ENCODE data around the gene SDR9C7. TPM values are rescaled to one million over a fixed set of nuclear protein-coding genes. Genes with fewer than 3 reads are reported as not detected.
"Not testable (repeated sequence)": the region's sequence is repeated elsewhere in the genome, so short reads cannot be mapped to it uniquely, and the experiment has no call there.

SDR9C7 gene
- total RNA-seq, 1 experiment from 2014 or later, result not detected

- Histone ChIP-seq H3K9me3 (ENCODE audit: low read length) (peaks cover 4% of the 10 kb centered on the region; the same call in 1 of the 2 replicates), H3K4me2 (ENCODE audit: low read depth, low read length, poor library complexity, severe bottlenecking) (no peak overlapping the region), H3K79me2 (ENCODE audit: low read length) (no peaks in the 10 kb centered on the region), H4K20me1 (ENCODE audit: insufficient read depth, low read depth, low read length) (no peaks in the 10 kb centered on the region), H3K9ac (ENCODE audit: low read length) (no peak overlapping the region), H3K9me2 (replicated peaks; ENCODE audit: insufficient read depth, low read length) (no peaks in the 10 kb centered on the region), H3K4me1 (ENCODE audit: low read length) (peaks cover 14% of the 10 kb centered on the region), H3K27ac (ENCODE audit: low read length) (no peak overlapping the region), H3K36me3 (ENCODE audit: insufficient read depth, low read length) (no peaks in the 10 kb centered on the region; the same call in 1 of the 2 replicates), H2AFZ (ENCODE audit: low read length) (no peak overlapping the region), H3K4me3 (ENCODE audit: low read length) (no peak overlapping the region), H3K27me3 (ENCODE audit: low read length) (no peaks in the 10 kb centered on the region; the same call in 1 of the 2 replicates)
- DNase-seq, result no peak
Observed at GRCh38 chr12:56885316-56885715, 48.9 kb downstream of the SDR9C7 start.

GRCh38 chr12:56884421-56884820 is 49.8 kb downstream of the SDR9C7 start:
- H3K27me3 ChIP-seq (ENCODE audit: low read length), result no peaks in the 10 kb centered on the region; the same call in 1 of the 2 replicates
- no peak overlapping the region for H2AFZ ChIP-seq (ENCODE audit: low read length)
- H3K9me2 ChIP-seq (replicated peaks; ENCODE audit: insufficient read depth, low read length), result no peaks in the 10 kb centered on the region
- H3K4me2 ChIP-seq (ENCODE audit: low read depth, low read length, poor library complexity, severe bottlenecking), result no peak overlapping the region
- no peak overlapping the region for H3K4me3 ChIP-seq (ENCODE audit: low read length)
- peak; percentile 72 for DNase-seq
- H3K9ac ChIP-seq (ENCODE audit: low read length), result no peak overlapping the region
- H3K9me3 ChIP-seq (ENCODE audit: low read length), result peaks cover 4% of the 10 kb centered on the region; the same call in 1 of the 2 replicates
- no peaks in the 10 kb centered on the region for H3K79me2 ChIP-seq (ENCODE audit: low read length)
- peaks cover 14% of the 10 kb centered on the region for H3K4me1 ChIP-seq (ENCODE audit: low read length)
- no peak overlapping the region for H3K27ac ChIP-seq (ENCODE audit: low read length)
- H4K20me1 ChIP-seq (ENCODE audit: insufficient read depth, low read depth, low read length), result no peaks in the 10 kb centered on the region
- H3K36me3 ChIP-seq (ENCODE audit: insufficient read depth, low read length), result no peaks in the 10 kb centered on the region; the same call in 1 of the 2 replicates

- H2AFZ ChIP-seq (ENCODE audit: low read length); H3K79me2 ChIP-seq (ENCODE audit: low read length); H4K20me1 ChIP-seq (ENCODE audit: insufficient read depth, low read depth, low read length); H3K27me3 ChIP-seq (ENCODE audit: low read length); H3K9ac ChIP-seq (ENCODE audit: low read length); H3K4me2 ChIP-seq (ENCODE audit: low read depth, low read length, poor library complexity, severe bottlenecking); H3K9me2 ChIP-seq (replicated peaks; ENCODE audit: insufficient read depth, low read length); H3K9me3 ChIP-seq (ENCODE audit: low read length); H3K4me3 ChIP-seq (ENCODE audit: low read length); H3K36me3 ChIP-seq (ENCODE audit: insufficient read depth, low read length); H3K27ac ChIP-seq (ENCODE audit: low read length): not testable (repeated sequence)
- peaks cover 14% of the 10 kb centered on the region for H3K4me1 ChIP-seq (ENCODE audit: low read length)
- DNase-seq, result peak; percentile 29
Observed at GRCh38 chr12:56882407-56882806, 51.8 kb downstream of the SDR9C7 start.

GRCh38 chr12:56880125-56880992 is 53.8 kb downstream of the SDR9C7 start:
- Histone ChIP-seq H3K36me3 (ENCODE audit: insufficient read depth, low read length) (no peaks in the 10 kb centered on the region), H3K79me2 (ENCODE audit: low read length) (no peaks in the 10 kb centered on the region), H3K4me1 (ENCODE audit: low read length) (peaks cover 14% of the 10 kb centered on the region), H3K9me3 (ENCODE audit: low read length) (no peaks in the 10 kb centered on the region), H3K27ac (ENCODE audit: low read length) (no peak overlapping the region), H3K9me2 (replicated peaks; ENCODE audit: insufficient read depth, low read length) (no peaks in the 10 kb centered on the region), H4K20me1 (ENCODE audit: insufficient read depth, low read depth, low read length) (no peaks in the 10 kb centered on the region), H3K9ac (ENCODE audit: low read length) (no peak overlapping the region), H3K4me2 (ENCODE audit: low read depth, low read length, poor library complexity, severe bottlenecking) (no peak overlapping the region), H3K27me3 (ENCODE audit: low read length) (no peaks in the 10 kb centered on the region), H3K4me3 (ENCODE audit: low read length) (no peak overlapping the region), H2AFZ (ENCODE audit: low read length) (no peak overlapping the region)
- no peak for DNase-seq

GRCh38 chr12:56879240-56880124 is 54.7 kb downstream of the SDR9C7 start:
- not testable (repeated sequence) for H2AFZ ChIP-seq (ENCODE audit: low read length); DNase-seq; H3K4me3 ChIP-seq (ENCODE audit: low read length); H3K4me1 ChIP-seq (ENCODE audit: low read length); H3K4me2 ChIP-seq (ENCODE audit: low read depth, low read length, poor library complexity, severe bottlenecking); H3K9me3 ChIP-seq (ENCODE audit: low read length); H3K79me2 ChIP-seq (ENCODE audit: low read length); H3K9ac ChIP-seq (ENCODE audit: low read length); H3K27me3 ChIP-seq (ENCODE audit: low read length); H3K36me3 ChIP-seq (ENCODE audit: insufficient read depth, low read length); H4K20me1 ChIP-seq (ENCODE audit: insufficient read depth, low read depth, low read length); H3K27ac ChIP-seq (ENCODE audit: low read length); H3K9me2 ChIP-seq (replicated peaks; ENCODE audit: insufficient read depth, low read length)

- Histone ChIP-seq H3K27ac (ENCODE audit: low read length) (no peak overlapping the region), H3K4me1 (ENCODE audit: low read length) (no peaks in the 10 kb centered on the region), H3K79me2 (ENCODE audit: low read length) (no peaks in the 10 kb centered on the region), H3K36me3 (ENCODE audit: insufficient read depth, low read length) (no peaks in the 10 kb centered on the region), H3K27me3 (ENCODE audit: low read length) (0 out of 2 replicates have a peak, but pooled peaks cover 2% of the 10 kb centered on the region), H3K9me2 (replicated peaks; ENCODE audit: insufficient read depth, low read length) (0 out of 2 replicates have a peak, but pooled peaks cover 4% of the 10 kb centered on the region), H3K4me2 (ENCODE audit: low read depth, low read length, poor library complexity, severe bottlenecking) (no peak overlapping the region), H2AFZ (ENCODE audit: low read length) (no peak overlapping the region), H4K20me1 (ENCODE audit: insufficient read depth, low read depth, low read length) (no peaks in the 10 kb centered on the region), H3K9ac (ENCODE audit: low read length) (no peak overlapping the region), H3K9me3 (ENCODE audit: low read length) (no peaks in the 10 kb centered on the region), H3K4me3 (ENCODE audit: low read length) (no peak overlapping the region)
- DNase-seq, result peak; percentile 6
Observed at GRCh38 chr12:56878010-56878339, 56.2 kb downstream of the SDR9C7 start.

GRCh38 chr12:56877195-56878009 is 56.8 kb downstream of the SDR9C7 start:
- Histone ChIP-seq H3K79me2 (ENCODE audit: low read length) (no peaks in the 10 kb centered on the region), H3K9me2 (replicated peaks; ENCODE audit: insufficient read depth, low read length) (0 out of 2 replicates have a peak, but pooled peaks cover 4% of the 10 kb centered on the region), H3K9ac (ENCODE audit: low read length) (no peak overlapping the region), H3K4me1 (ENCODE audit: low read length) (no peaks in the 10 kb centered on the region), H3K9me3 (ENCODE audit: low read length) (no peaks in the 10 kb centered on the region), H3K4me2 (ENCODE audit: low read depth, low read length, poor library complexity, severe bottlenecking) (no peak overlapping the region), H4K20me1 (ENCODE audit: insufficient read depth, low read depth, low read length) (no peaks in the 10 kb centered on the region), H3K36me3 (ENCODE audit: insufficient read depth, low read length) (no peaks in the 10 kb centered on the region), H3K4me3 (ENCODE audit: low read length) (no peak overlapping the region), H2AFZ (ENCODE audit: low read length) (no peak overlapping the region), H3K27ac (ENCODE audit: low read length) (no peak overlapping the region), H3K27me3 (ENCODE audit: low read length) (0 out of 2 replicates have a peak, but pooled peaks cover 2% of the 10 kb centered on the region)
- peak; percentile 22 for DNase-seq
